ENCODE measurements around the gene IKZF3. TPM values are rescaled to one million over a fixed set of nuclear protein-coding genes. Genes with fewer than 3 reads are reported as not detected.

IKZF3 gene
- total RNA-seq, 1 experiment from 2014 or later: 0.81 TPM

DNA sequence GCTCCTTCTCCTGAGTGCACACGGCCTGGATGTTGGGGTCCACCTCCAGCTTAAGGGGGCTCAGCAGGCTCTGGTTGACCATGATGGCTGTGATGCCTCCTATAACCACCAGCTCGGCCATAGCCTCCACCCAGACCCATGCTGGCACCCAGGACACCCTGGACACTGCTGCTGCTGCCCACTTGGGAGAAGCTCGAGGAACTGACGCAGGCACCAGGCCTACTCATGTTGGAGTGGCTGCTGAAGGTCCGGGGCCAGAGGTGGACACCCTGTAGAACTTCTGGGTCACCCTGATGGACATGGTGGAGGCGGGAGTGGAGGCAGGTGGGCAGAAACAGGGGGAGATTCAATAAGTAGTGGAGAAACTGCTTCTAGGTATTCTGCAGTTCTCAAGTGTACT lies 28.0 kb downstream of the IKZF3 start (continued):
- TF ChIP-seq ELF4 (CRISPR knock-in tag; IDR thresholded peaks at IDR 0.05; ENCODE audit: low read depth) (no peak), ZBTB21 (CRISPR knock-in tag; IDR thresholded peaks at IDR 0.05; ENCODE audit: borderline replicate concordance) (no peak)

DNA sequence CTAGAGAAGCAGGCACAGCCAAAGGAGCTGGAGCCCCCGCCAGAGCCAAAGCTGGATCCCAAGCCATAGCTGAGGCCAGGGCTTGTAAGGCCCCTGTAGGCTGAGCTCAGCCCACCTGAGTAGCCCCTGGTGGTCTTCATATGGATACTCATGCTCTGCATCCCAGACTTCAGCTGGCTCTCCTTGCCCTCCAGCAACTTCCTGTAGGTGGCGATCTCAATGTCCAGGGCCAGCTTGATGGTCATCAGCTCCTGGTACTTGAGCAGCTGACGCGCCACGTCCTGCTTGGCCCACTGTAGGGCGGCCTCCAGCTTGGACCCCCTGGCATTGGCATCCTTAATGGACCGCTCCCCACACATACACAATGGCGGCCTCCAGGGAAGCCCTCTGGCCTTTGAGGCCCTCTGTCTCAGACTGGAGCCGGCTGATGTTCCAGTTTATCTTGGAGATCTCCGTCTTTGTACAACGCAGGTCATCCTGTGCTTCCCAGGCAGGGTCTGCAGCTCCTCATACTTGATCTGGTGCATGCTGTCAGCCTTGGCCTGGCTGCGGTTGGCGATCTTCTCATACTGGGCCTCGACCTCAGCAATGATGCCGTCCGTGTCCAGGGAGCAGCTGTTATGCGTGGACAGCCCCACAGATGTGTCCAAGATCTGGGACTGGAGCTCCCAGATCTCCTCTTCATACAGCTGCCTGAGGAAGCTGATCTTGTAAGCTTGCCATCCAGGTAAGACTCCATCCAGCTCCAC lies 28.9 kb downstream of the IKZF3 start:
- POLR2A ChIA-PET: interaction anchor here (0.5 kb wide), 1 partner anchor 83 kb away, joined by 3 read pairs; the partner anchor contains the start of gene GSDMB

GRCh38 chr17:39834017-39834416 lies 30.1 kb downstream of the IKZF3 start:
- ChIA-PET CTCF (interaction anchor here (0.5 to 1.9 kb wide), 8 partner anchors 10 to 104 kb away, joined by 3 to 14 read pairs (median 5); partner anchors contain the start of genes IKZF3 and MIEN1), POLR2A (no interaction called here)
- Mint-ChIP-seq H3K36me3 (no peaks in the 10 kb centered on the region), H3K27ac (no peak overlapping the region), H3K27me3 (ENCODE audit: low read depth) (no peaks in the 10 kb centered on the region; the same call in none of the 2 replicates), H3K4me1 (no peaks in the 10 kb centered on the region), H3K4me3 (no peak overlapping the region), H3K9me3 (peaks cover 19% of the 10 kb centered on the region)
- DNase-seq (ENCODE audit: low spot score): no peak
- ATAC-seq: no peak
- no peak for TF ChIP-seq ZNF263 (CRISPR knock-in tag; IDR thresholded peaks at IDR 0.05; ENCODE audit: low read depth)
- TF ChIP-seq, protein P1, sequence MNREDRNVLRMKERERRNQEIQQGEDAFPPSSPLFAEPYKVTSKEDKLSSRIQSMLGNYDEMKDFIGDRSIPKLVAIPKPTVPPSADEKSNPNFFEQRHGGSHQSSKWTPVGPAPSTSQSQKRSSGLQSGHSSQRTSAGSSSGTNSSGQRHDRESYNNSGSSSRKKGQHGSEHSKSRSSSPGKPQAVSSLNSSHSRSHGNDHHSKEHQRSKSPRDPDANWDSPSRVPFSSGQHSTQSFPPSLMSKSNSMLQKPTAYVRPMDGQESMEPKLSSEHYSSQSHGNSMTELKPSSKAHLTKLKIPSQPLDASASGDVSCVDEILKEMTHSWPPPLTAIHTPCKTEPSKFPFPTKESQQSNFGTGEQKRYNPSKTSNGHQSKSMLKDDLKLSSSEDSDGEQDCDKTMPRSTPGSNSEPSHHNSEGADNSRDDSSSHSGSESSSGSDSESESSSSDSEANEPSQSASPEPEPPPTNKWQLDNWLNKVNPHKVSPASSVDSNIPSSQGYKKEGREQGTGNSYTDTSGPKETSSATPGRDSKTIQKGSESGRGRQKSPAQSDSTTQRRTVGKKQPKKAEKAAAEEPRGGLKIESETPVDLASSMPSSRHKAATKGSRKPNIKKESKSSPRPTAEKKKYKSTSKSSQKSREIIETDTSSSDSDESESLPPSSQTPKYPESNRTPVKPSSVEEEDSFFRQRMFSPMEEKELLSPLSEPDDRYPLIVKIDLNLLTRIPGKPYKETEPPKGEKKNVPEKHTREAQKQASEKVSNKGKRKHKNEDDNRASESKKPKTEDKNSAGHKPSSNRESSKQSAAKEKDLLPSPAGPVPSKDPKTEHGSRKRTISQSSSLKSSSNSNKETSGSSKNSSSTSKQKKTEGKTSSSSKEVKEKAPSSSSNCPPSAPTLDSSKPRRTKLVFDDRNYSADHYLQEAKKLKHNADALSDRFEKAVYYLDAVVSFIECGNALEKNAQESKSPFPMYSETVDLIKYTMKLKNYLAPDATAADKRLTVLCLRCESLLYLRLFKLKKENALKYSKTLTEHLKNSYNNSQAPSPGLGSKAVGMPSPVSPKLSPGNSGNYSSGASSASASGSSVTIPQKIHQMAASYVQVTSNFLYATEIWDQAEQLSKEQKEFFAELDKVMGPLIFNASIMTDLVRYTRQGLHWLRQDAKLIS (CRISPR knock-in tag; IDR thresholded peaks at IDR 0.05; ENCODE audit: borderline replicate concordance): no peak
- TF ChIP-seq, protein P2, sequence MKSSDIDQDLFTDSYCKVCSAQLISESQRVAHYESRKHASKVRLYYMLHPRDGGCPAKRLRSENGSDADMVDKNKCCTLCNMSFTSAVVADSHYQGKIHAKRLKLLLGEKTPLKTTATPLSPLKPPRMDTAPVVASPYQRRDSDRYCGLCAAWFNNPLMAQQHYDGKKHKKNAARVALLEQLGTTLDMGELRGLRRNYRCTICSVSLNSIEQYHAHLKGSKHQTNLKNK (CRISPR knock-in tag; IDR thresholded peaks at IDR 0.05): no peak

More for the DNA sequence above, 28.9 kb downstream of the IKZF3 start:
- no peak overlapping the region for H3K4me3 Mint-ChIP-seq
- DNase-seq (ENCODE audit: low spot score): peak; percentile 38
- H3K27me3 Mint-ChIP-seq (ENCODE audit: low read depth): no peaks in the 10 kb centered on the region; the same call in none of the 2 replicates
- no peaks in the 10 kb centered on the region for H3K36me3 Mint-ChIP-seq
- H3K4me1 Mint-ChIP-seq: no peaks in the 10 kb centered on the region
- peak; percentile 81 for ATAC-seq
- peaks cover 19% of the 10 kb centered on the region for H3K9me3 Mint-ChIP-seq
- CTCF ChIA-PET: interaction anchor here (0.6 to 2.0 kb wide), 20 partner anchors 8 to 683 kb away, joined by 3 to 14 read pairs (median 4); partner anchors contain the start of genes IKZF3, LRRC3C, MIEN1 and ORMDL3
- no peak overlapping the region for H3K27ac Mint-ChIP-seq
- TF ChIP-seq SP1 (CRISPR knock-in tag; conservative IDR thresholded peaks at IDR 0.05): no peak
- TF ChIP-seq EMX1 (CRISPR knock-in tag; IDR thresholded peaks at IDR 0.05): no peak
- no peak for TF ChIP-seq ZNF121 (CRISPR knock-in tag; IDR thresholded peaks at IDR 0.05)
- TF ChIP-seq NR2C2 (CRISPR knock-in tag; IDR thresholded peaks at IDR 0.05): no peak
- no peak for TF ChIP-seq PRRX2 (CRISPR knock-in tag; IDR thresholded peaks at IDR 0.05)

GRCh38 chr17:39831588-39831987 lies 32.5 kb downstream of the IKZF3 start:
- peaks cover 11% of the 10 kb centered on the region for H3K9me3 Mint-ChIP-seq
- ChIA-PET CTCF (no interaction called here), POLR2A (no interaction called here)
- no peak for TF ChIP-seq CBFB (CRISPR knock-in tag; IDR thresholded peaks at IDR 0.05; ENCODE audit: low read depth)
- TF ChIP-seq NR3C1 (CRISPR knock-in tag; conservative IDR thresholded peaks at IDR 0.05; ENCODE audit: low read depth): no peak
- no peak for TF ChIP-seq E2F1 (CRISPR knock-in tag; IDR thresholded peaks at IDR 0.05)
- TF ChIP-seq TEAD1 (CRISPR knock-in tag; IDR thresholded peaks at IDR 0.05): no peak
- no peak for TF ChIP-seq NR2C2 (CRISPR knock-in tag; IDR thresholded peaks at IDR 0.05)
- TF ChIP-seq, protein P3, sequence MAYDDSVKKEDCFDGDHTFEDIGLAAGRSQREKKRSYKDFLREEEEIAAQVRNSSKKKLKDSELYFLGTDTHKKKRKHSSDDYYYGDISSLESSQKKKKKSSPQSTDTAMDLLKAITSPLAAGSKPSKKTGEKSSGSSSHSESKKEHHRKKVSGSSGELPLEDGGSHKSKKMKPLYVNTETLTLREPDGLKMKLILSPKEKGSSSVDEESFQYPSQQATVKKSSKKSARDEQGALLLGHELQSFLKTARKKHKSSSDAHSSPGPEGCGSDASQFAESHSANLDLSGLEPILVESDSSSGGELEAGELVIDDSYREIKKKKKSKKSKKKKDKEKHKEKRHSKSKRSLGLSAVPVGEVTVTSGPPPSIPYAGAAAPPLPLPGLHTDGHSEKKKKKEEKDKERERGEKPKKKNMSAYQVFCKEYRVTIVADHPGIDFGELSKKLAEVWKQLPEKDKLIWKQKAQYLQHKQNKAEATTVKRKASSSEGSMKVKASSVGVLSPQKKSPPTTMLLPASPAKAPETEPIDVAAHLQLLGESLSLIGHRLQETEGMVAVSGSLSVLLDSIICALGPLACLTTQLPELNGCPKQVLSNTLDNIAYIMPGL (CRISPR knock-in tag; IDR thresholded peaks at IDR 0.05): no peak
- H3K27ac Mint-ChIP-seq: no peak overlapping the region
- no peak overlapping the region for H3K4me3 Mint-ChIP-seq
- no peaks in the 10 kb centered on the region for H3K4me1 Mint-ChIP-seq
- DNase-seq (ENCODE audit: low spot score): no peak
- no peak for ATAC-seq
- H3K27me3 Mint-ChIP-seq (ENCODE audit: low read depth): no peaks in the 10 kb centered on the region; the same call in 1 of the 2 replicates
- H3K36me3 Mint-ChIP-seq: no peaks in the 10 kb centered on the region
